HEK293 (cell line): ENCODE data around the gene CDK2.

Experiments used
- HOXA7 ChIP-seq: sonication (generic); formaldehyde crosslinking; IDR thresholded peaks from 2 replicates; pipeline ENCODE4 v1.8.1; 2022; ENCODE audit warnings: missing genetic modification reagents, borderline replicate concordance
- KLF1 ChIP-seq: fragments of 450-650 bp; formaldehyde crosslinking; IDR thresholded peaks from 2 replicates; pipeline ENCODE4 v1.5.1; 2016; ENCODE audit warnings: missing biosample characterization, missing genetic modification characterization
- KLF16 ChIP-seq: fragments of 450-650 bp; formaldehyde crosslinking; IDR thresholded peaks from 2 replicates; pipeline ENCODE4 v1.5.1; 2017; ENCODE audit warnings: missing biosample characterization, missing genetic modification characterization
- SP2 ChIP-seq: fragments of 450-650 bp; formaldehyde crosslinking; IDR thresholded peaks from 2 replicates; pipeline ENCODE4 v1.5.1; 2016; ENCODE audit warnings: missing biosample characterization, missing genetic modification characterization
- TCF7L2 ChIP-seq: IDR thresholded peaks from 2 replicates; pipeline ENCODE4 v1.6.1; 2011; ENCODE audit warnings: low read depth, mild to moderate bottlenecking, inconsistent platforms, low read length, moderate library complexity, borderline replicate concordance
- TRIM28 ChIP-seq: IDR thresholded peaks from 2 replicates; pipeline ENCODE4 v1.6.1; 2011; ENCODE audit warnings: low read length, control low read depth, borderline replicate concordance
- ZBTB10 ChIP-seq: fragments of 450-650 bp; formaldehyde crosslinking; IDR thresholded peaks from 2 replicates; pipeline ENCODE4 v1.5.1; 2016; ENCODE audit warnings: missing biosample characterization, missing genetic modification characterization
- ZBTB26 ChIP-seq: fragments of 450-650 bp; formaldehyde crosslinking; optimal IDR thresholded peaks from 2 replicates; pipeline ENCODE3; 2016; ENCODE audit warnings: missing biosample characterization, mild to moderate bottlenecking, missing genetic modification characterization
- ZEB2 ChIP-seq: fragments of 450-650 bp; formaldehyde crosslinking; IDR thresholded peaks from 2 replicates; pipeline ENCODE4 v1.5.1; 2016; ENCODE audit warnings: missing biosample characterization, missing genetic modification characterization
- ZNF10 ChIP-seq: fragments of 450-650 bp; formaldehyde crosslinking; IDR thresholded peaks from 2 replicates; pipeline ENCODE4 v1.5.1; 2017; ENCODE audit warnings: missing biosample characterization, missing genetic modification characterization
- ZNF121 ChIP-seq: fragments of 450-650 bp; formaldehyde crosslinking; IDR thresholded peaks from 2 replicates; pipeline ENCODE4 v1.5.1; 2016; ENCODE audit warnings: missing biosample characterization, missing genetic modification characterization
- ZNF140 ChIP-seq: fragments of 450-650 bp; formaldehyde crosslinking; IDR thresholded peaks from 2 replicates; pipeline ENCODE4 v1.5.1; 2016; ENCODE audit warnings: missing biosample characterization, missing genetic modification characterization
- ZNF202 ChIP-seq: fragments of 450-650 bp; formaldehyde crosslinking; IDR thresholded peaks from 2 replicates; pipeline ENCODE4 v1.5.1; 2016; ENCODE audit warnings: missing biosample characterization, missing genetic modification characterization, borderline replicate concordance
- ZNF214 ChIP-seq: fragments of 450-650 bp; formaldehyde crosslinking; IDR thresholded peaks from 2 replicates; pipeline ENCODE4 v1.5.1; 2017; ENCODE audit warnings: missing biosample characterization, mild to moderate bottlenecking, missing genetic modification characterization, borderline replicate concordance
- ZNF248 ChIP-seq: fragments of 450-650 bp; formaldehyde crosslinking; IDR thresholded peaks from 2 replicates; pipeline ENCODE4 v1.5.1; 2017; ENCODE audit warnings: missing biosample characterization, missing genetic modification characterization
- ZNF26 ChIP-seq: fragments of 450-650 bp; formaldehyde crosslinking; IDR thresholded peaks from 2 replicates; pipeline ENCODE4 v1.5.1; 2016; ENCODE audit warnings: missing biosample characterization, missing genetic modification characterization
- ZNF324 ChIP-seq: fragments of 450-650 bp; formaldehyde crosslinking; IDR thresholded peaks from 2 replicates; pipeline ENCODE4 v1.5.1; 2016; ENCODE audit warnings: missing biosample characterization, missing genetic modification characterization
- ZNF335 ChIP-seq: fragments of 450-650 bp; formaldehyde crosslinking; conservative IDR thresholded peaks from 2 replicates; pipeline ENCODE4 v1.5.1; 2016; ENCODE audit warnings: missing biosample characterization, missing genetic modification characterization
- ZNF362 ChIP-seq: fragments of 450-650 bp; formaldehyde crosslinking; IDR thresholded peaks from 2 replicates; pipeline ENCODE4 v1.5.1; 2016; ENCODE audit warnings: missing biosample characterization, missing genetic modification characterization
- ZNF514 ChIP-seq: fragments of 450-650 bp; formaldehyde crosslinking; IDR thresholded peaks from 2 replicates; pipeline ENCODE4 v1.5.1; 2016; ENCODE audit warnings: missing biosample characterization, missing genetic modification characterization
- ZNF529 ChIP-seq: fragments of 450-650 bp; formaldehyde crosslinking; IDR thresholded peaks from 2 replicates; pipeline ENCODE4 v1.5.1; 2017; ENCODE audit warnings: missing genetic modification characterization, missing biosample characterization; ENCODE audit not compliant: insufficient replicate concordance
- ZNF548 ChIP-seq: fragments of 450-650 bp; formaldehyde crosslinking; IDR thresholded peaks from 2 replicates; pipeline ENCODE4 v1.5.1; 2016; ENCODE audit warnings: missing biosample characterization, missing genetic modification characterization
- ZNF600 ChIP-seq: fragments of 450-650 bp; formaldehyde crosslinking; IDR thresholded peaks from 2 replicates; pipeline ENCODE4 v1.5.1; 2016; ENCODE audit warnings: missing biosample characterization, missing genetic modification characterization
- ZNF664 ChIP-seq: fragments of 450-650 bp; formaldehyde crosslinking; IDR thresholded peaks from 2 replicates; pipeline ENCODE4 v1.5.1; 2016; ENCODE audit warnings: missing biosample characterization, missing genetic modification characterization
- ZNF701 ChIP-seq: fragments of 450-650 bp; formaldehyde crosslinking; IDR thresholded peaks from 2 replicates; pipeline ENCODE4 v1.5.1; 2016; ENCODE audit warnings: missing biosample characterization, missing genetic modification characterization
- ZNF747 ChIP-seq: fragments of 450-650 bp; formaldehyde crosslinking; IDR thresholded peaks from 2 replicates; pipeline ENCODE4 v1.5.1; 2016; ENCODE audit warnings: missing biosample characterization, missing genetic modification characterization
- ZNF76 ChIP-seq: fragments of 450-650 bp; formaldehyde crosslinking; IDR thresholded peaks from 2 replicates; pipeline ENCODE4; 2016; ENCODE audit warnings: low read depth, missing biosample characterization, missing genetic modification characterization, borderline replicate concordance
- ZNF777 ChIP-seq: fragments of 450-650 bp; formaldehyde crosslinking; IDR thresholded peaks from 2 replicates; pipeline ENCODE4 v1.5.1; 2017; ENCODE audit warnings: missing biosample characterization, missing genetic modification characterization, borderline replicate concordance
- ZNF830 ChIP-seq: fragments of 450-650 bp; IDR thresholded peaks from 2 replicates; pipeline ENCODE4 v1.5.0; 2018; ENCODE audit warnings: missing biosample characterization, missing genetic modification characterization, low read depth, mild to moderate bottlenecking, moderate library complexity
- ZNF843 ChIP-seq: fragments of 450-650 bp; formaldehyde crosslinking; IDR thresholded peaks from 2 replicates; pipeline ENCODE4 v1.5.1; 2016; ENCODE audit warnings: missing biosample characterization, missing genetic modification characterization
- ZSCAN16 ChIP-seq: fragments of 450-650 bp; formaldehyde crosslinking; IDR thresholded peaks from 2 replicates; pipeline ENCODE4 v1.5.1; 2016; ENCODE audit warnings: missing biosample characterization, missing genetic modification characterization
- ZSCAN23 ChIP-seq: fragments of 450-650 bp; formaldehyde crosslinking; IDR thresholded peaks from 2 replicates; pipeline ENCODE4 v1.5.1; 2016; ENCODE audit warnings: missing biosample characterization, missing genetic modification characterization
- ZSCAN5A ChIP-seq: fragments of 450-650 bp; formaldehyde crosslinking; IDR thresholded peaks from 2 replicates; pipeline ENCODE4 v1.5.1; 2016; ENCODE audit warnings: missing biosample characterization, missing genetic modification characterization

Gene CDK2

GRCh38 chr12:55974308-55974730 is 7.7 kb downstream of the CDK2 start (continued):
- TF ChIP-seq ZNF121 (no peak), TCF7L2 (no peak), ZSCAN23 (tag by site-specific recombination) (no peak), ZSCAN5A (no peak), TRIM28 (no peak), ZNF202 (tag by site-specific recombination) (no peak), KLF16 (tag by site-specific recombination) (0 out of 2 replicates have a peak, but pooled peaks have one; percentile 19), ZNF214 (tag by site-specific recombination) (no peak), HOXA7 (CRISPR knock-in tag) (no peak), ZNF529 (tag by site-specific recombination) (no peak), ZBTB10 (tag by site-specific recombination) (no peak), ZSCAN16 (tag by site-specific recombination) (no peak), ZNF514 (tag by site-specific recombination) (no peak), ZNF248 (no peak), KLF1 (no peak), ZEB2 (tag by site-specific recombination) (peak; percentile 7; the same call in 1 of the 2 replicates), ZNF76 (tag by site-specific recombination) (peak; percentile 55; the same call in 1 of the 2 replicates), ZNF701 (no peak), ZNF10 (no peak), SP2 (no peak), ZNF26 (tag by site-specific recombination) (no peak), ZNF777 (tag by site-specific recombination) (no peak), ZNF600 (tag by site-specific recombination) (peak; percentile 73; the same call in 1 of the 2 replicates), ZNF140 (tag by site-specific recombination) (no peak), ZNF324 (tag by site-specific recombination) (no peak), ZBTB26 (tag by site-specific recombination) (peak; percentile 4), ZNF362 (no peak), ZNF843 (tag by site-specific recombination) (no peak; the same call in none of the 2 replicates), ZNF548 (tag by site-specific recombination) (no peak), ZNF830 (tag by site-specific recombination) (no peak), ZNF335 (tag by site-specific recombination) (peak; percentile 54; the same call in 1 of the 2 replicates), ZNF747 (tag by site-specific recombination) (no peak), ZNF664 (tag by site-specific recombination) (no peak)
